PFSK-1 (cell line): ENCODE measurements around the gene PDZD2.

ENCODE experiments used
- FOXP2 ChIP-seq: optimal IDR thresholded peaks from 2 replicates; pipeline ENCODE3; 2011; ENCODE audit warnings: borderline replicate concordance, control low read depth, inconsistent platforms; ENCODE audit not compliant: insufficient read depth; ENCODE audit errors: extremely low read length, extremely low read depth
- POLR2AphosphoS5 ChIP-seq: IDR thresholded peaks from 2 replicates; pipeline ENCODE4 v1.6.1; 2012; ENCODE audit warnings: low read depth, mild to moderate bottlenecking, control low read depth, low read length, moderate library complexity
- REST ChIP-seq, 2 experiments: IDR thresholded peaks; 2 replicates each; pipeline versions ENCODE4 v1.6.1 to v1.8.0; 2011 to 2012; ENCODE audit warnings: low read depth in 2 of 2, low read length in 2 of 2, control low read depth in 1 of 2, inconsistent platforms in 1 of 2, mild to moderate bottlenecking in 1 of 2, moderate library complexity in 1 of 2; ENCODE audit not compliant: insufficient read depth in 1 of 2
- SIN3A ChIP-seq: IDR thresholded peaks from 2 replicates; pipeline ENCODE4 v1.6.1; 2012; ENCODE audit warnings: mild to moderate bottlenecking, low read length, moderate library complexity, borderline replicate concordance; ENCODE audit not compliant: insufficient read depth
- TAF1 ChIP-seq: IDR thresholded peaks from 2 replicates; pipeline ENCODE4 v1.6.1; 2012; ENCODE audit warnings: low read length, control low read depth, borderline replicate concordance; ENCODE audit not compliant: insufficient read depth

The PDZD2 gene

GRCh38 chr5:31743678-31744077 lies 104.7 kb downstream of the PDZD2 start:
- TF ChIP-seq REST (IDR thresholded peaks at IDR 0.05; ENCODE audit: insufficient read depth in 1 of 2, low read depth in 2 of 2, low read length in 2 of 2), result no peak
- no peak for TF ChIP-seq SIN3A
- no peak for TF ChIP-seq TAF1

- TF ChIP-seq SIN3A, result no peak
- TF ChIP-seq TAF1, result no peak
- TF ChIP-seq POLR2AphosphoS5, result no peak
- no peak for TF ChIP-seq FOXP2
- no peak for TF ChIP-seq REST (IDR thresholded peaks at IDR 0.05; ENCODE audit: insufficient read depth in 1 of 2, low read depth in 2 of 2, low read length in 2 of 2)
Measured at GRCh38 chr5:31748458-31749172, 109.7 kb downstream of the PDZD2 start.

GRCh38 chr5:31750215-31750614 lies 111.3 kb downstream of the PDZD2 start:
- no peak for TF ChIP-seq FOXP2
- no peak for TF ChIP-seq SIN3A
- TF ChIP-seq TAF1, result no peak
- TF ChIP-seq REST (IDR thresholded peaks at IDR 0.05; ENCODE audit: insufficient read depth in 1 of 2, low read depth in 2 of 2, low read length in 2 of 2), result no peak
- TF ChIP-seq POLR2AphosphoS5, result no peak

GRCh38 chr5:31751610-31752009 lies 112.7 kb downstream of the PDZD2 start:
- TF ChIP-seq SIN3A, result no peak

GRCh38 chr5:31753700-31754357 lies 114.9 kb downstream of the PDZD2 start:
- TF ChIP-seq POLR2AphosphoS5 (no peak), TAF1 (no peak), SIN3A (no peak), FOXP2 (no peak), REST (IDR thresholded peaks at IDR 0.05; ENCODE audit: insufficient read depth in 1 of 2, low read depth in 2 of 2, low read length in 2 of 2) (no peak)
